Stimulated activated CD8-positive, alpha-beta memory T cell treated with anti-CD3 and anti-CD28 coated beads, Interleukin-15, amount 100 ng/mL, for 1 hour (primary cell): Measurements from ENCODE around the gene RIMS1.
"Not testable (repeated sequence)": the region's sequence is repeated elsewhere in the genome, so short reads cannot be mapped to it uniquely, and the experiment has no call there.

Source experiments
- DNase-seq: peaks from one replicate; pipeline ENCODE4 v3.0.0-alpha.2; 2020; ENCODE audit warnings: low read depth

The RIMS1 gene

GRCh38 chr6:71983131-71983530 lies 96.8 kb downstream of the RIMS1 start:
- no peak for DNase-seq

DNA sequence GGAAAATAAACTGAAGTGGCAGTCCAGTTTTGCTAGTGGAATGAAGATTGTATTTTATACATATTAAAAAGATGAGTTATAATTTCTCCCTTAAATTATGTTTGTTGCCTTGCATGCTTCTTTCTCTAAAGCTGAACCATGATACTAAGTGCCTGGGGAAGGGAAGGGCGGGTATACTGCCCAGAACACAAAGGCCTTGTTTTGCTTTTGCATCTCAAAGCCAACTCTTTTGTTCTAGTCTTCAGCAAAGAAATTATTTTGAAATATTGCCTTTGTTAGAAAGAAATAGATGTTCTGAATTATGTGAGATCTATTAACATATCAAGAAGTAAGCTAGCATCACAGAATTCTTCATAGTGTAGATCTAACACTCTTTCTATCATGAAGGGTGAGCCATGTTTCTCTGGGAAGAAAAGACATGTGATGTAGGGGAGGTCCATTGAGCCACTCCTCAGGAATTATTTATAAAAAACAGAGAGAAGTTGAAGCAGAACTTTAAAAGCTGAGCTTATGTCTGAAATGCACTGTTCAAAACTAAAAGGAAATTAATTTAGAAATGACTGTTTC lies 108.4 kb downstream of the RIMS1 start:
- DNase-seq: no peak

- DNase-seq: no peak
Observed at GRCh38 chr6:71997341-71997740, 111.0 kb downstream of the RIMS1 start.

GRCh38 chr6:72002415-72002814 lies 116.1 kb downstream of the RIMS1 start:
- no peak for DNase-seq

DNA sequence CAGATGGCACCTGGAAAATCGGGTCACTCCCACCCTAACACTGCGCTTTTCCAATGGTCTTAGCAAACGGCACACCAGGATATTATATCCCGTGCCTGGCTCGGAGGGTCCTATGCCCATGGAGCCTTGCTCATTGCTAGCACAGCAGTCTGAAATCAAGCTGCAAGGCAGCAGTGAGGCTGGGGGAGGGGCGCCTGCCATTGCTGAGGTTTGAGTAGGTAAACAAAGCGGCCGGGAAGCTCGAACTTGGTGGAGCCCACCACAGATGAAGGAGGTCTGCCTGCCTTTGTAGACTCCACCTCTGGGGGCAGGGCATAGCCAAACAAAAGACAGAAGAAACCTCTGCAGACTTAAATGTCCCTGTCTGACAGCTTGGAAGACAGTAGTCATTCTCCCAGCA lies 120.2 kb downstream of the RIMS1 start:
- DNase-seq: not testable (repeated sequence)

DNA sequence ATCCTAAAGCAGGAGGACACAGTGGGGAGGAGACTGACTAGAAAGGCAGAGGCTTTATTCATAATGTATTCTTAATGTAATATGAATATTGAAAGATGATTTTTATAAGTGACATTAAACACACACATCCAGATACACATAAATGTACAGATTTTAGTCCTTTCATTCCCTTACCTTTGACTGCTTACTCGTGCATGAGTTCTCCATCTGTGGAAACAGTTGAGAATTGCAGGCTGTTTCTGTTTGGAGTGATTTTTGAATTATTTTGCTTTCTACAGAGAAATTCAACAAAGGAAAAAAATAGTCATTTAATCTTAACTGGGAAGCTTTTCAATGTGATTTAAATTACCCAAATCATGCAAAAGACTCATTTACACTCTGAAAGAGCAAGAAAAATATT lies 136.5 kb downstream of the RIMS1 start:
- no peak for DNase-seq

DNA sequence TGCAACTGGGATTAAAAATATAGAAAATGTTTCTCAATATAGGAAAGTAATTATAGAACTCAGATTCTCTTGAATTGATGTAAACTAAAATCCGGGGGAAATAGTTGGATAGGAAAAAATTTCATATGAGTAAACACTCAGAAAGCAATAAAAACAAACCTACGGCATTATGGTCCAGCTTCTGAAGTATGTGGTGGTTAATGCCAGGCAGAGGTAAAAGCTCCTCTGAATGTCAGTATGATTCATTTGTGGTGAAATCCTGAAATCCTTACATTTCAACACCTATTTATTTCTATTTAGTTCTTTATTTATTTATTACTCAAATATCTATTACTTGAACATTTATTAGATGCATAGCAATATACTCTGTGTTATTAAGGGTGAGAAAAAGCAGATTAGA lies 145.1 kb downstream of the RIMS1 start:
- DNase-seq: no peak

GRCh38 chr6:72032086-72032485 lies 145.7 kb downstream of the RIMS1 start:
- no peak for DNase-seq

GRCh38 chr6:72035486-72035885 lies 149.1 kb downstream of the RIMS1 start:
- DNase-seq: no peak

- no peak for DNase-seq
Observed at GRCh38 chr6:72035966-72036365, 149.6 kb downstream of the RIMS1 start.

DNA sequence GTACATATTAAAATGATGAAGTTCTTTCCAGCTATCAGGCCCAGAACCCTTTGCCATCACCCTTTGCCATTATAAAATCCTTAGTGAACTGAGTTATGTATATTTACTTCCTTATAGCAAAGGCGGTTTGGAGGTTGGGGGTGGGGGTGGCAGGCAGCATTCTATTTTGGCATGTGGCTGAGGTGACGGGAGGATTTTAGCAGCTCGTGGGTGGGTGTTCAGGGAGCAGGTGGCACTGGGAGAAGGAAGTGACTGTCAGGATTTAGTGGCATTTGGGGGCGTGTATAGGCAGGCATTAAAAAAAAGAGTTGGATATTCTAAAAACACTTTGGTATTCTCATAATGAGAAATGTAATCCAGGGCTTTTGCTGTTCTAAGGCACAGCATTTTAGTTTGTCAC lies 150.7 kb downstream of the RIMS1 start:
- no peak for DNase-seq

- no peak for DNase-seq
Observed at GRCh38 chr6:72040111-72040510, 153.8 kb downstream of the RIMS1 start.

DNA sequence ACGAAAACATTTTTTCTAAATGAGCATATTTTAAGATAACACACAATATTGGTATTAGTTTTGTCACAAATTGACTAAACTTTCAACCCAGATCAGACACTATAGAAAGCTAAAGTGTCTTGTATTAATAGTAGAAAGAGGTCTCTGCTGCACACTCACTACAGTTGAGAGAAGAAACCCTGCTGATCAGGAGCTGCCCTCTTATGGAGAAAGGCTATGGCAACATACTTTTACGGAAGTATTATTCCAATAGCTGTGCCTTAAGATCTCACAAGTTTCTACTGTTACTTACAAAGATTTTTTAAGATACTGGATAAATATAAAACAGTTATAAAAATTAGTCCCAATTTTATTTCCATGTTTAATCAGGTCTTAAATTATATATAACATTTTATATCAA lies 155.7 kb downstream of the RIMS1 start:
- no peak for DNase-seq

DNA sequence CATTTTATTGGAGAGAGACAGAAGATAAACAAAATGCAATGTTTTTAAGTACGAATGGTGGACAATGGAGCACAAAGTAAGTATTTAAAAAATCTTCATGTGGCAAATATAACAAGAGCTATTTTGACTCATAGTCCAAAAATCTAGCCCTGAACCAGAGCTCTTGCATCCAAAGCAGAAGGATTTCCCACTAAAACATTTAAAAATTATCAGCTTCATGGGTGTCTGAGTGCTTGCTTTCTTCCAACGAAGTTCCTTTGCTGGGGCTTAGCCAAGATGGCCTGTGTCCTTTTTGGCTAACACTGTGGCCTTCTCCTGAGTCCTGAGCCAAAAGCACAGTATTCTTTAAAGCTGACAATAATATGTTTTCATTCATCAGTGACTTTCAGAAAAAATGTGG lies 161.7 kb downstream of the RIMS1 start:
- DNase-seq: no peak

DNA sequence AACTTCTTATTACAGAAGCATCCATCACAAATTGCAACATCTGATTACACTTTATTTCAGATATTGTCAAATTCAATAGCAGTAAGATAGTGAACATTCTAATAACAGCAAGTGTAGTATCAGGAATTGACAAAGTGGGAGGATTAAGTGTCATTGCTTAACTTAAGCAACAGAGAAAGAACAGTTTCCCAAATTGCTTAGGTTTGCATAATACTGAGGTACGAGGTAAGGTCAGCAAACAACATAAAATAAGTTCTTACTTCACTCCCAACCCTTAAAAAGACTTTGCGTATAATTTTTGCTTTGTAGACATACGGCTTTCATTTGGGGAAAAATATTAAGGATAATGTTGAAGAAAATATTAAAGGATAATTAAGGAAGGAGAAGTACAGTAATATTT lies 163.0 kb downstream of the RIMS1 start:
- no peak for DNase-seq

DNA sequence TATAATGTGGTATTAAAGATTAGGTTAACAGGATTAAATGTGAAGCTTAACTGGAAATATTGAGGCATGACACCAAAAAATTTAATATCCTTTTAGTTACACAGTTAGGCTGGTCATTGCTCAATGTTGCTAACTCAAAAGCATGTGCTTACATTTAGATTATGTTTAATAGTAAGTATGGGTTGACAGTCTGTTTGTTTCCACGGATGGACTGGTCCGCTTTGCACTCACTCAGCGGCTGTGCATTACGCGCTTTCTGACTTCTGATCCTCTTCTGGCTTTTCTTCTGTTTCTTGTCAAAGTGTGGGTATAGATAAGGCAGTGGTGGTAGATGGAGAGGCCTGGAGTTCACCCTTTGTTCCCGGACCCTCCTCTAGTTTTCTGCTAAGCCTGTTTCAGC lies 174.9 kb downstream of the RIMS1 start:
- no peak for DNase-seq

DNA sequence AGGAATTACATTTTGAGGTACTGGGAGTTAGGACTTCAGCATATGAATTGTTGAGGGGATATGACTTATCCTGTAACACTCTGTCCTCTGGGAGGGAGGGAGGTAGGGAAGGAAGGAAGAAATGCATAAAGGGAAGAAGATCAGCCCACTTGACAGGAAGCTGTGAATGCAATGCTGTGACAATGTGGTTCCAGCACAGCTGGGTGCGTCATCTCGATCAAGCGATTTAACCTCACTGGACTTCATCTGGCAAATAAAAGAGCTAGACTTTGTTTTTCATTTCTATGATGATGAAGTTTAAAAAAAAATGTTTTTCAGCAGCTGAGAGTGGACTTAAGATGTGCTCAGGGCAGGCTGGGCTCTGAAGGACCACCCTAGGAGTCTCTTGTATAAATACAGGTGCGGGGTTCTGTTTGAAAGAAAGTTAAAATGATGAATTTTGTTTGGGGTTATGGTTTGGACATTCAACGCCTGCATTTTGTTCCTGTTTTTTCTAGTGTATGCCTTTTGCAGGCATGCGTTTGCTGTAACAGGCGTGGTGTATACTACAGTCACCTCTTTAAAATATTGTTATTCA lies 178.1 kb downstream of the RIMS1 start:
- no peak for DNase-seq

DNA sequence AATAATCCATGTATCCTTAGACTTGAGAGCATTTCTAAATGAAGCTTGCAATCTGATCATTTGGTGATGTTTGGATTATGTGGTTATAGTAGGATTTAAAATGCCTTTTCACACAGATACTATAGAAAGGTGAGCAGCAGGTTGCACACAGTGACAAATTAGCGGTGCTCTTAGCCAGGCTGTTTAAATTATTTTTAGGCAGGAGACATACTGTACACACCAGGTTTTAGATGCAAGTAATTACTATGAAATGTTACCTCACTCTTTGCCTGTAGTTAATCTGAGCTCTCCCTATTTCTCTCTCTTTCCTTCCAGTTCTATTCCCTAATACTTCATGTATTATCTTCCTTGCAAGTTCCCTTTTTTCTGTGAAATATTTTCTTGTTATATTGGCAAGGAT lies 191.7 kb downstream of the RIMS1 start:
- DNase-seq: no peak

- DNase-seq: no peak
Observed at GRCh38 chr6:72080260-72080941, 194.1 kb downstream of the RIMS1 start.

- DNase-seq: no peak
Observed at GRCh38 chr6:72081871-72082270, 195.5 kb downstream of the RIMS1 start.

GRCh38 chr6:72083976-72084375 lies 197.6 kb downstream of the RIMS1 start:
- DNase-seq: no peak

- no peak for DNase-seq
Observed at GRCh38 chr6:72084992-72085569, 198.7 kb downstream of the RIMS1 start.

DNA sequence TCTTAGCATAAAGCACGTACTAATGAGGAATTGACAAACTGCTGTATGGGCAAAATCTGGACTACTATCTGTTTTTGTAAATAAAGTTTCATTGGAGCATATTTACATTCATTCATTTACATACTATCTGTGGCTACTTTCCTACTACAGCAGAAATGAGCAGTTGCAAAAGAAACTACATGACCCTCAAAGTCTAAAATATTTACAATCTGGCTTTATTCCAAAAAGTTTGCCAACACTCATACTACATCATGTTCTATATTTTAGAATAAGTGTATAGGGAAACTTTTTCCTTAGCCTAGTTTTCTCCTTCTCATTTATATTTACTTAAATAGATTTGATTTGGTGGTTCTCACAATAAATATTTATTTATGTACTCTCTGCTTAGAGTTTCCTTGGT lies 208.2 kb downstream of the RIMS1 start:
- no peak for DNase-seq

GRCh38 chr6:72102561-72102960 lies 216.2 kb downstream of the RIMS1 start:
- no peak for DNase-seq
